ENCODE data around the gene GTSF1L.

- TF ChIP-seq SUZ12 (IDR thresholded peaks at IDR 0.05; ENCODE audit: extremely low read depth, insufficient read depth, insufficient read length): no peak
- no peak for TF ChIP-seq ZNF274 (IDR thresholded peaks at IDR 0.05; ENCODE audit: low read depth, low read length)
These were observed 11.3 kb downstream of the GTSF1L start for GRCh38 chr20:43715511-43715910.
